GM12864 (cell line): ENCODE results near the gene S1PR1.

Experiments used
- DNase-seq: peaks from one replicate; pipeline ENCODE4 v3.0.0-alpha.2; 2011; ENCODE audit warnings: low read depth
- H3K4me3 ChIP-seq: 2 replicates; pipeline ENCODE4 v1.5.1; 2011; ENCODE audit warnings: mild to moderate bottlenecking, low read depth, low read length, control low read depth
- TF ChIP-seq, protein P1 (sequence below): IDR thresholded peaks from 2 replicates; pipeline ENCODE4 v1.5.1; 2011; ENCODE audit warnings: low read depth, mild to moderate bottlenecking, moderate library complexity, low read length, control low read depth, inconsistent platforms; ENCODE audit errors: missing control alignments

The S1PR1 gene

DNA sequence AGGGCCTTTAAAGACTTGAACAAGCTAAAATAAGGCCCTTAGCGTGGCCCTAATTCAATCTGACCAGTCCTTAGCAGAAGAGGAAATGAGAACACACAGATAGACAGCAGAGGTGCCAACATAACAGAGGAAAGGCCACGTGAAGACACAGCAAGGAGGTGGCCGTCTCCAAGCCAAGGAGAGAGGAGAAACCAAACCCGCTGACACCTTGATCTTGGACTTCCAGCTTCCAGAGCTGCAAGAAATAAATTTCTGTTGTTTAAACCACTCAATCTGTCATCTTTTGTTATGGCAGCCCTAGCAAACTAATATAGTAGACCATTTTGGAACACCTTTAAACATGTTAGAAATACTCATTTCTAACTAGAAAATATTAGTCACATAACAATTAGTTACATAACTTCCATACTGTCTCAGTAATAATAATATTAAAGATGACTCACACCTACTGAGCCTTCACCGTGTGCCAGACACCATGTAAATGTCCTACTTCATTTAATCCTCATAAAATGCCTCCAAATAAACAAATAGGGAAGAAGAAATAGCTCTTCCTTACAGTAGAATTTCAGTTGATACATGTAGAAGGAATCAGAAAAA is 47.9 kb downstream of the S1PR1 start:
- TF ChIP-seq, protein P1, sequence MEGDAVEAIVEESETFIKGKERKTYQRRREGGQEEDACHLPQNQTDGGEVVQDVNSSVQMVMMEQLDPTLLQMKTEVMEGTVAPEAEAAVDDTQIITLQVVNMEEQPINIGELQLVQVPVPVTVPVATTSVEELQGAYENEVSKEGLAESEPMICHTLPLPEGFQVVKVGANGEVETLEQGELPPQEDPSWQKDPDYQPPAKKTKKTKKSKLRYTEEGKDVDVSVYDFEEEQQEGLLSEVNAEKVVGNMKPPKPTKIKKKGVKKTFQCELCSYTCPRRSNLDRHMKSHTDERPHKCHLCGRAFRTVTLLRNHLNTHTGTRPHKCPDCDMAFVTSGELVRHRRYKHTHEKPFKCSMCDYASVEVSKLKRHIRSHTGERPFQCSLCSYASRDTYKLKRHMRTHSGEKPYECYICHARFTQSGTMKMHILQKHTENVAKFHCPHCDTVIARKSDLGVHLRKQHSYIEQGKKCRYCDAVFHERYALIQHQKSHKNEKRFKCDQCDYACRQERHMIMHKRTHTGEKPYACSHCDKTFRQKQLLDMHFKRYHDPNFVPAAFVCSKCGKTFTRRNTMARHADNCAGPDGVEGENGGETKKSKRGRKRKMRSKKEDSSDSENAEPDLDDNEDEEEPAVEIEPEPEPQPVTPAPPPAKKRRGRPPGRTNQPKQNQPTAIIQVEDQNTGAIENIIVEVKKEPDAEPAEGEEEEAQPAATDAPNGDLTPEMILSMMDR, result no peak
- no peak for DNase-seq
- H3K4me3 ChIP-seq, result no peak overlapping the region

DNA sequence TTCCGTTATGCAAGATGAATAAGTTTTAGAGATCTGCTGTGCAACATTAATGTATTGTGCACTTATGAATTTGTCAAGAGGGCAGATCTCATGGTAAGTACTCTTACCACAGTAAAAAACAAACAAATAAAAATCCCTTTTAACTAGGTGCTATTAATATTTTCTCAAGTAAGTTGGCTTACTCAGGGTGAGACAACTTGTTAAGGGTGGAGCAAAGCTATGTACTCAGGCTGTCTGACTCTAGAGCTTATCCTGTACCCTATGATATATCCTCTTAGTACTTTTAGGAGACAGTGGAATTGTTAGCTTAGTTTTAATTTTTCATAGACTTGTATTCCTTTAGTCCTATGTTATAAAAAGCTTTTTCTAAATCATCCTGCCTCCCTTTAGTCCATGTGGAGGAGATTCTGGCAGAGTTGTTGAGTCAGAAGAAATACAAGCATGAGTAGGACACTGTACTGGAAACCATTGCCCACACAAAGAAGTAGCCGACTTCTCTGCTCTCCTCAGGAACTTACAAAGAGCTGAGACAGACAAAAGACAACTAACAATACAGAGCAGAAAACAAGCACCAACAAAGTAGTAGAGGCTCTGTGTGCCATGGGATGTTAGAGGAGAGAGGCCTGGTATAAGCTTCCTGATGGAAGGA is 49.2 kb downstream of the S1PR1 start:
- TF ChIP-seq, protein P1, result no peak
- DNase-seq, result no peak
- no peak overlapping the region for H3K4me3 ChIP-seq

DNA sequence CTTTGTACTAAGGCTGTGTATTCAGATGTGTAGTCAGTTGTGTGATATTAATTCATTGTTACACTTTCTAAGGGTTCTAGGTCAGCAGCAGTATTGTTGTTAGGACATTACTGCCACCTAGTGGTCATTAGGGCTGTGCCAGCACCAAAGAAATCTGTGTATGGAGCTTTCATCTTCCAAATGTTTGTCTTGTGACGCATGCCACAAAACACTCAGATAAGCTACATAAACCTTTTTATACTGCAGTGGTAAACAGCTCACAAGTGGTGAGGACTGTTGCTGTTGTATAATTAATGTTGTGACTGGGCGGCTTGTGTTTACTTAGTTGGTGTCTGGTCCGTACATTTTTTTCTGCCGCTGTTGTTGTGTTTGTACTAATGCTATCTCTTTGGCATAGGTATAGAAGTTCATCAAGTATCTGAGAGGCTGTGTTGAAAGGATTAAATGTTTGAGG is 51.7 kb downstream of the S1PR1 start:
- no peak for DNase-seq
- TF ChIP-seq, protein P1, result peak; percentile 86
- no peak overlapping the region for H3K4me3 ChIP-seq

DNA sequence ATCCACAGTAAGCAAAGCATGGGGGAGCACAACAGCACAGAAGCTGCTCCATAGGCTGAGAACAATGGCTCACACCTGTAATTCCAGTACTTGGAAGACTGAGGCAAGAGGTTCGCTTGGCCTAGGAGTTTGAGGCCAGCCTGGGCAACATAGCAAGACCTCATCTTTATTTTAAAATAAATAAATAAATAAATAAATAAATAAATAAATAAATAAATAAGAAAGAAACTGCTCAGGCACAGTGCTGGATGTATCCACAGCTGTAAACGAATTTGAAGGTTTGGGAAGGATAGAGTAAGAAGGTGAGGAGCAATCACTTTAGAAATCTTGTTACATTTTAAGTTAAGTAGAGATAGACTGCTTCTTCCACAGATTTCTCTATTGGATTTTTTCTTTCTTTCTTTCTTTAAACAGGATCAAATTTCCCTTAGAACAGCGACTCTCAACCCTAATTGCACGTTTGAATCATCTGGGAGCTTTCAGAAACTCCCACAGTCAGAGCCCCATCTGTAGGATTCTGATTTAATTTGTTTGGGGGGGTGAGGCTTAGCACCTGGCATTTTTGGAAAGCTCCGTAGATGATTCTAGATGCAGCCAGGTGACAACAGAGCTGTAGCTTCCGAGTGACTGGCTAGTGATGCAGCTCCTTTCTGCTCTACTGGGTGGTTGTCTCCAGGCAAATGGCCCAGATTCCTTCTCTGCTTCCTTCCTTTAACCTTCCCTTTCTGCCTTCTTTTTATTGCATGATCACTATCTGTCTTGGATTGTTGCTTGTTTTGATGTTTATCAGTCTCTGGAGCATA is 53.5 kb downstream of the S1PR1 start:
- no peak overlapping the region for H3K4me3 ChIP-seq
- TF ChIP-seq, protein P1, result no peak
- no peak for DNase-seq
